Endothelial cell of umbilical vein (primary cell): ENCODE measurements around the gene EFR3B. TPM values are rescaled to one million over a fixed set of nuclear protein-coding genes. Genes with fewer than 3 reads are reported as not detected.

ENCODE experiments used
- BruUV-seq: library from RNA; stranded (reverse); fragments of 400-500 nt; replicated peaks from 2 replicates; lab custom pipeline; 2021; lab: Mats Ljungman, UMichigan
- CTCF ChIA-PET: fragments of 300-600, 350-600 bp; sonication (Branson Sonifier 250); formaldehyde crosslinking; loops from one replicate; lab custom pipeline; 2021; ENCODE audit warnings: antibody characterized with exemption, inconsistent platforms; lab: Charles Lee
- POLR2A ChIA-PET: fragments of 300-600, 350-600 bp; sonication (Branson Sonifier 250); formaldehyde crosslinking; loops from one replicate; lab custom pipeline; 2021; ENCODE audit warnings: antibody characterized with exemption, inconsistent platforms; lab: Charles Lee
- DNase-seq: peaks from one replicate; pipeline ENCODE4 v3.0.0-alpha.2; 2011; ENCODE audit warnings: low read depth, low spot score
- FAIRE-seq: peaks from 2 replicates; lab custom pipeline; 2011; peaks lifted over from hg19 to GRCh38; lab: Jason Lieb, UNC
- H2AFZ ChIP-seq: 2 replicates; pipeline ENCODE4 v1.6.0; 2012; ENCODE audit warnings: low read depth, low read length, control low read depth, inconsistent platforms
- H3K27ac ChIP-seq: 2 replicates; pipeline ENCODE4 v1.5.1; 2011; ENCODE audit warnings: low read depth, mild to moderate bottlenecking, control low read depth, low read length, moderate library complexity; ENCODE audit not compliant: insufficient read depth
- H3K27me3 ChIP-seq, 2 experiments: 2 replicates each; pipeline versions ENCODE4 v1.6.0 to v1.6.1; 2011; ENCODE audit warnings: low read length in 2 of 2, mixed read lengths in 1 of 2; ENCODE audit not compliant: control insufficient read depth in 2 of 2, insufficient read depth in 2 of 2
- H3K36me3 ChIP-seq, 2 experiments: 2 replicates in 1 of 2; 3 replicates in 1 of 2; pipeline ENCODE4 v1.5.1; 2011; ENCODE audit warnings: low read length in 2 of 2, mild to moderate bottlenecking in 1 of 2, moderate library complexity in 1 of 2; ENCODE audit not compliant: control insufficient read depth in 2 of 2, insufficient read depth in 2 of 2; ENCODE audit errors: extremely low read depth in 1 of 2
- H3K4me1 ChIP-seq: 3 replicates; pipeline ENCODE4 v1.5.1; 2011; ENCODE audit warnings: mild to moderate bottlenecking, low read length; ENCODE audit not compliant: control insufficient read depth, insufficient read depth; ENCODE audit errors: extremely low read depth
- H3K4me2 ChIP-seq: 2 replicates; pipeline ENCODE4 v1.6.1; 2011; ENCODE audit warnings: low read length, control low read depth, mixed read lengths; ENCODE audit not compliant: insufficient read depth
- H3K4me3 ChIP-seq, 3 experiments: fragments of 200-600 bp in 1 of 3; sonication (generic), shearing (Covaris generic) in 1 of 3; replicated peaks in 1 of 3; 2 replicates each; pipeline ENCODE4 v1.5.1; 2011 to 2016; ENCODE audit warnings: control low read depth in 3 of 3, low read length in 3 of 3, mild to moderate bottlenecking in 2 of 3, inconsistent platforms in 1 of 3, low read depth in 1 of 3, moderate library complexity in 1 of 3; ENCODE audit not compliant: insufficient read depth in 1 of 3
- H3K79me2 ChIP-seq: 2 replicates; pipeline ENCODE4 v1.6.0; 2012; ENCODE audit warnings: low read length, inconsistent platforms; ENCODE audit not compliant: control insufficient read depth, insufficient read depth
- H3K9ac ChIP-seq: replicated peaks from 2 replicates; pipeline ENCODE3; 2011; ENCODE audit warnings: low read length, control low read depth; ENCODE audit not compliant: insufficient read depth; ENCODE audit errors: extremely low read depth
- H3K9me1 ChIP-seq: replicated peaks from 3 replicates; pipeline ENCODE4 v1.6.0; 2011; ENCODE audit warnings: mild to moderate bottlenecking, low read length; ENCODE audit not compliant: control insufficient read depth, insufficient read depth; ENCODE audit errors: extremely low read depth
- H3K9me3 ChIP-seq: replicated peaks from 2 replicates; pipeline ENCODE4 v1.5.1; 2012; ENCODE audit warnings: low read length, inconsistent platforms; ENCODE audit not compliant: control insufficient read depth, insufficient read depth
- H4K20me1 ChIP-seq: replicated peaks from 2 replicates; pipeline ENCODE3; 2011; ENCODE audit warnings: mild to moderate bottlenecking, low read length; ENCODE audit not compliant: control insufficient read depth, insufficient read depth; ENCODE audit errors: extremely low read depth
- CTCF ChIP-seq, 2 donors: IDR thresholded peaks; 1 replicate in 1 of 2; 2 replicates in 1 of 2; pipeline ENCODE4 v1.5.1; 2011; ENCODE audit warnings: low read length in 2 of 2, mild to moderate bottlenecking in 2 of 2, moderate library complexity in 2 of 2, control low read depth in 1 of 2, inconsistent platforms in 1 of 2, low read depth in 1 of 2; ENCODE audit not compliant: insufficient read depth in 1 of 2; ENCODE audit errors: extremely low read depth in 1 of 2
- FOS ChIP-seq: IDR thresholded peaks from 2 replicates; pipeline ENCODE4 v1.6.1; 2011; ENCODE audit warnings: mild to moderate bottlenecking, low read length, moderate library complexity, borderline replicate concordance; ENCODE audit not compliant: insufficient read depth
- GATA2 ChIP-seq: IDR thresholded peaks from 2 replicates; pipeline ENCODE4 v1.7.0; 2011; ENCODE audit warnings: low read depth, mild to moderate bottlenecking, moderate library complexity, mixed read lengths, low read length; ENCODE audit not compliant: insufficient read length, insufficient read depth
- POLR2A ChIP-seq: IDR thresholded peaks from 2 replicates; pipeline ENCODE4 v1.6.1; 2012; ENCODE audit warnings: low read depth, mild to moderate bottlenecking, control low read depth, low read length
- POLR2AphosphoS5 ChIP-seq: IDR thresholded peaks from 2 replicates; pipeline ENCODE4 v1.6.1; 2012; ENCODE audit warnings: low read depth, mild to moderate bottlenecking, control low read depth, low read length, moderate library complexity; ENCODE audit not compliant: insufficient read depth
- dilution Hi-C: fragments of 300-500 bp; cut with MboI; formaldehyde crosslinking; loops from one replicate; pipeline ENCODE4 v1.15.0; 2019; ENCODE audit warnings: low sequenced_read_pairs; ENCODE audit not compliant: extremely low pct_ligation_motif_present
- intact Hi-C: fragments of 100-400 bp; cut with micrococcal nuclease; formaldehyde crosslinking; loops from one replicate; pipeline ENCODE4 v1.10.0; 2022
- polyA plus RNA-seq, 4 experiments: library from polyadenylated mRNA; depleted of rRNA in 3 of 4; stranded (reverse) in 3 of 4; unstranded in 1 of 4; fragments of >200 nt; gene quantifications; 2 replicates each; pipeline versions ENCODE4 v1.2.1 to v1.2.3, GENCODE V29; 2011 to 2012; ENCODE audit warnings: missing spikeins in 1 of 4
- total RNA-seq: library from RNA; stranded (reverse); gene quantifications from 2 replicates; pipeline ENCODE4 v1.2.3, GENCODE V29; 2021

The EFR3B gene
- total and polyA plus RNA-seq, 2 donors (not counting 3 experiments of a cell fraction or from before 2014, with no cell fraction given): 0.15 to 0.77 TPM

- Histone ChIP-seq H3K4me2 (no peak overlapping the region), H2AFZ (no peak overlapping the region), H3K36me3 (no peaks in the 10 kb centered on the region), H3K9ac (no peak overlapping the region), H3K27ac (no peak overlapping the region), H3K4me3 (no peak overlapping the region), H3K9me3 (no peaks in the 10 kb centered on the region), H3K4me1 (no peaks in the 10 kb centered on the region), H3K79me2 (no peaks in the 10 kb centered on the region), H4K20me1 (no peaks in the 10 kb centered on the region), H3K9me1 (no peaks in the 10 kb centered on the region), H3K27me3 (peaks cover 19 to 28% of the 10 kb centered on the region in 2 experiments)
- FAIRE-seq (no peak), DNase-seq (no peak)
- CTCF ChIA-PET: interaction anchor here (0.7 to 1.2 kb wide), 3 partner anchors 8 to 199 kb away, joined by 3 to 4 read pairs (median 3); no protein-coding TSS in a partner anchor
- TF ChIP-seq POLR2AphosphoS5 (no peak), CTCF (IDR thresholded peaks at IDR 0.05; ENCODE audit: extremely low read depth in 1 of 2, insufficient read depth in 1 of 2, low read depth in 1 of 2, low read length in 2 of 2) (no peak), GATA2 (no peak), FOS (no peak), POLR2A (no peak)
- dilution Hi-C loops: no loop called here
- BruUV-seq: no TSS peak
- intact Hi-C loops: no loop called here
- POLR2A ChIA-PET: interaction anchor here (0.5 kb wide), 1 partner anchor 1249 kb away, joined by 10 read pairs; no protein-coding TSS in a partner anchor
These were observed 132.5 kb downstream of the EFR3B start for GRCh38 chr2:25174192-25174861.
